ENCODE data around the gene PMVK. TPM values are rescaled to one million over a fixed set of nuclear protein-coding genes. Genes with fewer than 3 reads are reported as not detected.
A peak's percentile ranks its signal among the peaks of the same experiment; 100 is the strongest.

PMVK gene
- polyA plus RNA-seq, 1 donor from 2014 or later = 21.1 TPM

- Histone ChIP-seq H3F3A (ENCODE audit: insufficient read depth, low read length, poor library complexity, severe bottlenecking) (no peaks in the 10 kb centered on the region), H3K27me3 (ENCODE audit: insufficient read depth, low read depth, low read length) (no peaks in the 10 kb centered on the region), H2AFZ (ENCODE audit: low read depth, low read length) (no peak overlapping the region), H4K20me1 (ENCODE audit: insufficient read depth) (no peaks in the 10 kb centered on the region), H3K9me3 (ENCODE audit: low read length) (no peaks in the 10 kb centered on the region), H3K9me2 (ENCODE audit: insufficient read depth, low read length) (no peaks in the 10 kb centered on the region), H3K9ac (ENCODE audit: low read length) (peak overlapping the region; percentile 94), H3K27ac (ENCODE audit: low read length) (peak overlapping the region; percentile 98), H3K4me3 (ENCODE audit: low read length) (peak overlapping the region; percentile 80), H3K4me2 (ENCODE audit: low read length) (peak overlapping the region; percentile 83), H3K36me3 (ENCODE audit: insufficient read depth, low read length) (no peaks in the 10 kb centered on the region), H3K79me2 (replicated peaks; ENCODE audit: insufficient read depth, low read length) (peaks cover 6% of the 10 kb centered on the region)
- no peak for TF ChIP-seq CTCF (IDR thresholded peaks at IDR 0.05; ENCODE audit: poor library complexity, severe bottlenecking)
- TF ChIP-seq REST (IDR thresholded peaks at IDR 0.05; ENCODE audit: borderline replicate concordance) = no peak
- TF ChIP-seq TAF1 (IDR thresholded peaks at IDR 0.05; ENCODE audit: low read depth) = no peak
Measured at GRCh38 chr1:154937988-154938386, 1.5 kb upstream of the PMVK start.

GRCh38 chr1:154937085-154937987 lies 817 bp upstream of the PMVK start:
- Histone ChIP-seq H3K9me3 (ENCODE audit: low read length) (no peaks in the 10 kb centered on the region), H3K79me2 (replicated peaks; ENCODE audit: insufficient read depth, low read length) (peaks cover 6% of the 10 kb centered on the region), H3K27ac (ENCODE audit: low read length) (peak overlapping the region; percentile 98), H3K4me2 (ENCODE audit: low read length) (peak overlapping the region; percentile 83), H3K4me3 (ENCODE audit: low read length) (peak overlapping the region; percentile 80), H3K9me2 (ENCODE audit: insufficient read depth, low read length) (no peaks in the 10 kb centered on the region), H3F3A (ENCODE audit: insufficient read depth, low read length, poor library complexity, severe bottlenecking) (no peaks in the 10 kb centered on the region), H2AFZ (ENCODE audit: low read depth, low read length) (peak overlapping the region; percentile 94), H3K9ac (ENCODE audit: low read length) (peak overlapping the region; percentile 94), H3K27me3 (ENCODE audit: insufficient read depth, low read depth, low read length) (no peaks in the 10 kb centered on the region), H4K20me1 (ENCODE audit: insufficient read depth) (no peaks in the 10 kb centered on the region), H3K36me3 (ENCODE audit: insufficient read depth, low read length) (no peaks in the 10 kb centered on the region)
- peak; percentile 64 for TF ChIP-seq SMC3 (conservative IDR thresholded peaks at IDR 0.05; ENCODE audit: poor library complexity)
- peak; percentile 86 for TF ChIP-seq REST (IDR thresholded peaks at IDR 0.05; ENCODE audit: borderline replicate concordance)
- TF ChIP-seq TAF1 (IDR thresholded peaks at IDR 0.05; ENCODE audit: low read depth) = peak; percentile 41
- peak; percentile 90 for TF ChIP-seq EP300 (conservative IDR thresholded peaks at IDR 0.05; ENCODE audit: poor library complexity, severe bottlenecking)
- peak; percentile 90 for TF ChIP-seq POLR2AphosphoS5 (IDR thresholded peaks at IDR 0.05)
- peak; percentile 62 for TF ChIP-seq CTCF (IDR thresholded peaks at IDR 0.05; ENCODE audit: poor library complexity, severe bottlenecking)
- TF ChIP-seq RAD21 (conservative IDR thresholded peaks at IDR 0.05) = peak; percentile 50
- no peak for TF ChIP-seq EZH2 (IDR thresholded peaks at IDR 0.05; ENCODE audit: borderline replicate concordance, insufficient read depth, low read length, poor library complexity, severe bottlenecking)
- peak; percentile 40 for TF ChIP-seq MXI1 (conservative IDR thresholded peaks at IDR 0.05; ENCODE audit: poor library complexity, severe bottlenecking)
